SK-N-SH (cell line): ENCODE data around the gene PNPLA5. TPM values are rescaled to one million over a fixed set of nuclear protein-coding genes. Genes with fewer than 3 reads are reported as not detected.

Experiments
- CTCF ChIA-PET: fragments of 300-600, 350-600 bp; formaldehyde crosslinking; extraction: SDS; loops from one replicate; lab custom pipeline; 2021; lab: Yijun Ruan, JAX
- POLR2A ChIA-PET: fragments of 350-600 bp; sonication (Branson Sonifier 250); formaldehyde crosslinking; extraction: SDS; loops from one replicate; lab custom pipeline; 2020; ENCODE audit warnings: antibody characterized with exemption, inconsistent platforms; lab: Yijun Ruan, JAX
- DNase-seq: peaks from one replicate; pipeline ENCODE4 v3.0.0; 2012
- H2AFZ ChIP-seq: fragments of 200-600 bp; sonication (generic); 2 replicates; pipeline ENCODE4 v1.8.1; 2016; ENCODE audit warnings: antibody characterized with exemption, mild to moderate bottlenecking, low read depth
- H3F3A ChIP-seq: fragments of 200-600 bp; sonication (generic); replicated peaks from 2 replicates; pipeline ENCODE3; 2016; ENCODE audit warnings: antibody characterized with exemption, mild to moderate bottlenecking; ENCODE audit not compliant: insufficient read depth
- H3K27ac ChIP-seq, 2 experiments: fragments of 200-500 bp in 1 of 2; fragments of 200-600 bp in 1 of 2; sonication (Bioruptor generic) in 1 of 2; sonication (generic), shearing (Covaris generic) in 1 of 2; 2 replicates each; pipeline versions ENCODE4 v1.5.1 to v1.6.1; 2014 to 2016; ENCODE audit warnings: low read depth in 2 of 2, inconsistent platforms in 1 of 2, low read length in 1 of 2, mild to moderate bottlenecking in 1 of 2, mixed read lengths in 1 of 2
- H3K27me3 ChIP-seq: fragments of 200-600 bp; sonication (generic), shearing (Covaris generic); 2 replicates; pipeline ENCODE4 v1.6.1; 2016; ENCODE audit warnings: mixed run types; ENCODE audit not compliant: insufficient read depth
- H3K36me3 ChIP-seq, 2 experiments: fragments of 200-500 bp in 1 of 2; fragments of 200-600 bp in 1 of 2; sonication (Bioruptor generic) in 1 of 2; sonication (generic) in 1 of 2; replicated peaks in 1 of 2; 2 replicates each; pipeline versions ENCODE3 to v1.5.1; 2014 to 2016; ENCODE audit warnings: low read length in 1 of 2, mild to moderate bottlenecking in 1 of 2; ENCODE audit not compliant: insufficient read depth in 2 of 2, control insufficient read depth in 1 of 2
- H3K4me1 ChIP-seq, 2 experiments: fragments of 200-500 bp in 1 of 2; fragments of 200-600 bp in 1 of 2; sonication (Bioruptor generic) in 1 of 2; sonication (generic), shearing (Covaris generic) in 1 of 2; 2 replicates each; pipeline versions ENCODE4 v1.5.1 to v1.6.1; 2014 to 2016; ENCODE audit warnings: low read depth in 1 of 2, low read length in 1 of 2, mixed run types in 1 of 2; ENCODE audit not compliant: insufficient read depth in 2 of 2, control insufficient read depth in 1 of 2
- H3K4me2 ChIP-seq: fragments of 200-600 bp; sonication (generic), shearing (Covaris generic); 2 replicates; pipeline ENCODE4 v1.6.1; 2017; ENCODE audit warnings: mixed run types
- H3K4me3 ChIP-seq, 2 experiments: fragments of 200-500 bp in 1 of 2; fragments of 200-600 bp in 1 of 2; sonication (Bioruptor generic) in 1 of 2; sonication (generic), shearing (Covaris generic) in 1 of 2; 2 replicates each; pipeline versions ENCODE4 v1.5.1 to v1.8.1; 2014 to 2016; ENCODE audit warnings: low read depth in 2 of 2, inconsistent platforms in 1 of 2, low read length in 1 of 2, mild to moderate bottlenecking in 1 of 2, mixed read lengths in 1 of 2, moderate library complexity in 1 of 2
- H3K79me2 ChIP-seq: fragments of 200-600 bp; sonication (generic); 2 replicates; pipeline ENCODE4 v1.8.1; 2017; ENCODE audit warnings: mild to moderate bottlenecking; ENCODE audit not compliant: insufficient read depth
- H3K9ac ChIP-seq: fragments of 200-600 bp; sonication (generic); 2 replicates; pipeline ENCODE4 v1.6.1; 2017; ENCODE audit warnings: mixed run types
- H3K9me2 ChIP-seq: fragments of 200-600 bp; sonication (generic); 2 replicates; pipeline ENCODE4 v1.6.1; 2017; ENCODE audit warnings: mixed run types
- H3K9me3 ChIP-seq: fragments of 200-600 bp; sonication (generic); 2 replicates; pipeline ENCODE4 v1.6.1; 2017; ENCODE audit warnings: mixed run types, mild to moderate bottlenecking, moderate library complexity
- H4K20me1 ChIP-seq: fragments of 200-600 bp; sonication (generic); 2 replicates; pipeline ENCODE4 v1.6.1; 2017; ENCODE audit warnings: mild to moderate bottlenecking, mixed run types; ENCODE audit not compliant: insufficient read depth
- CTCF ChIP-seq: fragments of 200-600 bp; sonication (generic); IDR thresholded peaks from 2 replicates; pipeline ENCODE4 v1.6.1; 2017; ENCODE audit warnings: antibody characterized with exemption, mild to moderate bottlenecking, moderate library complexity
- ELF1 ChIP-seq: IDR thresholded peaks from 2 replicates; pipeline ENCODE4 v1.4.0; 2012
- EP300 ChIP-seq, 2 experiments: IDR thresholded peaks; 2 replicates each; pipeline versions ENCODE4 v1.4.0 to v1.6.1; 2012; ENCODE audit warnings: borderline replicate concordance in 1 of 2, low read depth in 1 of 2, low read length in 1 of 2
- FOSL2 ChIP-seq: IDR thresholded peaks from 2 replicates; pipeline ENCODE4 v1.4.0; 2012; ENCODE audit warnings: low read depth, mild to moderate bottlenecking, moderate library complexity, borderline replicate concordance
- FOXJ3 ChIP-seq: sonication (generic); formaldehyde crosslinking; IDR thresholded peaks from 2 replicates; pipeline ENCODE4 v1.5.1; 2020; ENCODE audit warnings: mild to moderate bottlenecking, missing genetic modification reagents
- GATA2 ChIP-seq: sonication (generic); formaldehyde crosslinking; IDR thresholded peaks from 2 replicates; pipeline ENCODE4 v1.5.0; 2020; ENCODE audit warnings: mild to moderate bottlenecking, missing genetic modification reagents
- MEF2A ChIP-seq: IDR thresholded peaks from 2 replicates; pipeline ENCODE4 v1.4.0; 2012; ENCODE audit warnings: low read depth, borderline replicate concordance
- NRF1 ChIP-seq: IDR thresholded peaks from 2 replicates; pipeline ENCODE4 v1.6.1; 2012; ENCODE audit warnings: low read depth, mild to moderate bottlenecking, low read length
- PBX3 ChIP-seq: IDR thresholded peaks from 2 replicates; pipeline ENCODE4; 2012
- POLR2AphosphoS5 ChIP-seq: IDR thresholded peaks from 2 replicates; pipeline ENCODE4 v1.6.1; 2012; ENCODE audit warnings: low read depth, low read length
- RAD21 ChIP-seq: IDR thresholded peaks from 2 replicates; pipeline ENCODE4 v1.6.1; 2012; ENCODE audit warnings: mild to moderate bottlenecking, low read length
- RCOR1 ChIP-seq: fragments of 150-350 bp; IDR thresholded peaks from 2 replicates; pipeline ENCODE4 v1.6.1; 2017; ENCODE audit warnings: antibody characterized with exemption, low read length
- REST ChIP-seq: IDR thresholded peaks from 2 replicates; pipeline ENCODE4 v1.6.1; 2012; ENCODE audit warnings: mild to moderate bottlenecking, low read depth, low read length, moderate library complexity
- SIN3A ChIP-seq: IDR thresholded peaks from 2 replicates; pipeline ENCODE4 v1.6.1; 2012; ENCODE audit warnings: low read depth, mild to moderate bottlenecking, low read length, moderate library complexity, borderline replicate concordance
- TAF1 ChIP-seq: IDR thresholded peaks from 2 replicates; pipeline ENCODE4 v1.6.1; 2012; ENCODE audit warnings: low read depth, mild to moderate bottlenecking, low read length, moderate library complexity, borderline replicate concordance
- TCF12 ChIP-seq: IDR thresholded peaks from 2 replicates; pipeline ENCODE4 v1.4.0; 2012
- TEAD4 ChIP-seq: IDR thresholded peaks from 2 replicates; pipeline ENCODE4 v1.4.0; 2012; ENCODE audit warnings: mild to moderate bottlenecking, borderline replicate concordance; ENCODE audit not compliant: insufficient read depth
- USF2 ChIP-seq: fragments of 150-350 bp; IDR thresholded peaks from 2 replicates; pipeline ENCODE4 v1.6.1; 2017; ENCODE audit warnings: antibody characterized with exemption, low read length, low read depth, borderline replicate concordance
- WGBS: methylation state at CpG from one replicate; pipeline ENCODE4 v1.1.6; 2017; ENCODE audit warnings: low lambda C conversion rate; 5-methylcytosine and 5-hydroxymethylcytosine counted together
- polyA plus RNA-seq, 3 experiments: library from polyadenylated mRNA; depleted of rRNA; stranded (reverse); fragments of >200 nt; gene quantifications; 2 replicates each; pipeline ENCODE4 v1.2.3, GENCODE V29; 2012

Gene PNPLA5
- polyA plus RNA-seq, 1 of the 3 experiments (the other 2 are of a cell fraction): not detected

- TF ChIP-seq USF2: no peak
- no peak for TF ChIP-seq RAD21
- TF ChIP-seq REST: no peak
- TF ChIP-seq TEAD4: no peak
- no peak for TF ChIP-seq PBX3
- peak; percentile 85; the same call in 1 of the 2 replicates for TF ChIP-seq RCOR1
- TF ChIP-seq TAF1: no peak
- no peak for TF ChIP-seq CTCF
- no peak for TF ChIP-seq FOXJ3 (CRISPR knock-in tag)
- no peak for TF ChIP-seq SIN3A
- TF ChIP-seq POLR2AphosphoS5: no peak
- no peak for TF ChIP-seq FOSL2
- TF ChIP-seq EP300 (IDR thresholded peaks at IDR 0.05; ENCODE audit: borderline replicate concordance in 1 of 2, low read depth in 1 of 2, low read length in 1 of 2): peak in 1 of 2 experiments; percentile 68; a peak in 2 of 4 replicates
- TF ChIP-seq MEF2A: no peak
- no peak for TF ChIP-seq ELF1
- TF ChIP-seq NRF1: no peak
- no peak for TF ChIP-seq TCF12
- TF ChIP-seq GATA2: peak; percentile 66
- no peaks in the 10 kb centered on the region; a peak in 1 of 4 replicates for H3K4me1 ChIP-seq
- H3K4me2 ChIP-seq: no peak overlapping the region
- DNase-seq: peak; percentile 59
- H4K20me1 ChIP-seq: no peaks in the 10 kb centered on the region
- no peak overlapping the region for H3K4me3 ChIP-seq
- peaks cover 0 to 12% of the 10 kb centered on the region in 2 experiments for H3K36me3 ChIP-seq
- no peak overlapping the region for H2AFZ ChIP-seq
- H3K9me3 ChIP-seq: no peaks in the 10 kb centered on the region
- ChIA-PET CTCF (interaction anchor here (0.9 to 4.6 kb wide), 4 partner anchors 8 to 698 kb away, joined by 3 to 23 read pairs (median 5); no protein-coding TSS in a partner anchor), POLR2A (no interaction called here)
- H3K9me2 ChIP-seq: no peaks in the 10 kb centered on the region
- WGBS: 69% methylated on average over 6 of the region's 6 CpGs
- no peak overlapping the region for H3K9ac ChIP-seq
- H3F3A ChIP-seq: no peaks in the 10 kb centered on the region
- H3K79me2 ChIP-seq: no peaks in the 10 kb centered on the region
- no peak overlapping the region for H3K27ac ChIP-seq
- no peaks in the 10 kb centered on the region for H3K27me3 ChIP-seq
Observed at GRCh38 chr22:43928908-43929307, 37.1 kb upstream of the PNPLA5 start.
